Right lobe of liver (tissue), 4 donors: Measurements from ENCODE around the gene EHMT2.

Experiments
- CTCF ChIP-seq, 4 donors: fragments of 200-600 bp in 3 of 4; fragments of 450-650 bp in 1 of 4; IDR thresholded peaks; one replicate each; pipeline versions ENCODE4 v1.5.1 to v1.8.0; 2016 to 2022; ENCODE audit warnings: antibody characterized with exemption in 4 of 4, mild to moderate bottlenecking in 2 of 4
- POLR2A ChIP-seq: fragments of 450-650 bp; IDR thresholded peaks from one replicate; pipeline ENCODE4 v1.6.1; 2017; ENCODE audit warnings: antibody characterized with exemption, mild to moderate bottlenecking
- donor health status: DM: no; HTN: no; CAD: no.
- donor health status: DM: no; HTN: no; CAD: no.
- donor health status: DM: no; HTN: yes; CAD: no.

- TF ChIP-seq CTCF (IDR thresholded peaks at IDR 0.05) (no peak), POLR2A (no peak)
These were observed 21.1 kb downstream of the EHMT2 start for GRCh38 chr6:31876357-31876756.
